Peyer's patch (tissue), 4 donors: Measurements from ENCODE around the gene OR5B2. TPM values are rescaled to one million over a fixed set of nuclear protein-coding genes. Genes with fewer than 3 reads are reported as not detected.
"Not testable (repeated sequence)": the region's sequence is repeated elsewhere in the genome, so short reads cannot be mapped to it uniquely, and the experiment has no call there.

Experiments
- DNase-seq, 3 donors: peaks; one replicate each; pipeline ENCODE4 v3.0.0-alpha.2; 2017 to 2019
- H3K27ac ChIP-seq, 4 donors: fragments of 200-600 bp; sonication (generic); one replicate each; pipeline ENCODE4 v1.5.1; 2016 to 2019
- H3K27me3 ChIP-seq, 2 donors: fragments of 200-600 bp; sonication (generic); one replicate each; pipeline ENCODE4 v1.5.1; 2019
- H3K36me3 ChIP-seq, 3 donors: fragments of 200-600 bp; sonication (generic); one replicate each; pipeline ENCODE4 v1.5.1; 2016 to 2019
- H3K4me1 ChIP-seq, 4 donors: fragments of 200-600 bp; sonication (generic); one replicate each; pipeline ENCODE4 v1.5.1; 2016 to 2019
- H3K4me3 ChIP-seq, 4 donors: fragments of 200-600 bp; sonication (generic); 1 replicate in 3 of 4; 2 replicates in 1 of 4; pipeline ENCODE4 v1.5.1; 2016 to 2019; ENCODE audit warnings: mild to moderate bottlenecking in 1 of 4
- H3K9me3 ChIP-seq, 4 donors: fragments of 200-600 bp; sonication (generic); one replicate each; pipeline ENCODE4 v1.5.1; 2016 to 2019; ENCODE audit warnings: mild to moderate bottlenecking in 1 of 4
- CTCF ChIP-seq, 6 experiments: fragments of 450-650 bp in 4 of 6; fragments of 200-600 bp in 2 of 6; sonication (generic) in 1 of 6; IDR thresholded peaks; one replicate each; pipeline ENCODE4 v1.5.1; 2017 to 2019; ENCODE audit warnings: antibody characterized with exemption in 6 of 6, mild to moderate bottlenecking in 3 of 6, moderate library complexity in 1 of 6
- POLR2A ChIP-seq, 2 donors: fragments of 450-650 bp; IDR thresholded peaks; one replicate each; pipeline ENCODE4 v1.5.1; 2017; ENCODE audit warnings: antibody characterized with exemption in 2 of 2, mild to moderate bottlenecking in 2 of 2, moderate library complexity in 2 of 2
- total RNA-seq, 4 donors: library from RNA; depleted of rRNA; stranded (reverse); fragments of >200 nt; gene quantifications; one replicate each; pipeline ENCODE4 v1.1.0, GENCODE V29; 2016

The OR5B2 gene
- total RNA-seq, 4 donors from 2014 or later = not detected

- no peak for DNase-seq
- Histone ChIP-seq H3K4me3 (no peak within 1 kb of the TSS), H3K36me3 (no peaks in the 10 kb centered on the region), H3K9me3 (no peaks in the 10 kb centered on the region), H3K27me3 (no peaks in the 10 kb centered on the region), H3K27ac (no peak within 1 kb of the TSS), H3K4me1 (no peaks in the 10 kb centered on the region)
- no peak for TF ChIP-seq POLR2A (IDR thresholded peaks at IDR 0.05)
- TF ChIP-seq CTCF (IDR thresholded peaks at IDR 0.05) = no peak
Observed at GRCh38 chr11:58406774-58407173, 21.1 kb downstream of the OR5B2 start, which contains the start of gene OR5B3. Gene OR5B3 (minus strand): TSS chr11:58406874. CDS start chr11:58403409, 3,465 bp downstream.

GRCh38 chr11:58399622-58400021 lies 28.3 kb downstream of the OR5B2 start:
- not testable (repeated sequence) for H3K27ac ChIP-seq, DNase-seq

GRCh38 chr11:58395581-58395980 lies 32.3 kb downstream of the OR5B2 start:
- Histone ChIP-seq H3K9me3 (no peaks in the 10 kb centered on the region), H3K36me3 (no peaks in the 10 kb centered on the region), H3K4me3 (no peak overlapping the region), H3K27ac (no peak overlapping the region), H3K4me1 (no peaks in the 10 kb centered on the region), H3K27me3 (no peaks in the 10 kb centered on the region)
- TF ChIP-seq POLR2A (IDR thresholded peaks at IDR 0.05) (no peak), CTCF (IDR thresholded peaks at IDR 0.05) (no peak)
- DNase-seq = no peak

More at GRCh38 chr11:58399622-58400021, 28.3 kb downstream of the OR5B2 start:
- H3K36me3 ChIP-seq, H3K4me3 ChIP-seq, H3K9me3 ChIP-seq, H3K4me1 ChIP-seq, H3K27me3 ChIP-seq: not testable (repeated sequence)

- Histone ChIP-seq H3K4me1 (no peaks in the 10 kb centered on the region), H3K27ac (no peak overlapping the region), H3K4me3 (no peak overlapping the region), H3K27me3 (no peaks in the 10 kb centered on the region), H3K36me3 (no peaks in the 10 kb centered on the region), H3K9me3 (no peaks in the 10 kb centered on the region)
- no peak for DNase-seq
- no peak for TF ChIP-seq CTCF (IDR thresholded peaks at IDR 0.05)
- no peak for TF ChIP-seq POLR2A (IDR thresholded peaks at IDR 0.05)
Observed at GRCh38 chr11:58394195-58394594, 33.7 kb downstream of the OR5B2 start.

- Histone ChIP-seq H3K4me1 (no peaks in the 10 kb centered on the region), H3K4me3 (no peak overlapping the region), H3K36me3 (no peaks in the 10 kb centered on the region), H3K27me3 (no peaks in the 10 kb centered on the region), H3K27ac (no peak overlapping the region), H3K9me3 (no peaks in the 10 kb centered on the region)
- no peak for DNase-seq
- TF ChIP-seq CTCF (IDR thresholded peaks at IDR 0.05) = no peak
- no peak for TF ChIP-seq POLR2A (IDR thresholded peaks at IDR 0.05)
Observed at GRCh38 chr11:58392746-58393145, 35.2 kb downstream of the OR5B2 start.

- Histone ChIP-seq H3K9me3 (no peaks in the 10 kb centered on the region), H3K27me3 (no peaks in the 10 kb centered on the region), H3K4me3 (no peak overlapping the region), H3K27ac (no peak overlapping the region), H3K36me3 (no peaks in the 10 kb centered on the region), H3K4me1 (no peaks in the 10 kb centered on the region)
- TF ChIP-seq POLR2A (IDR thresholded peaks at IDR 0.05) (no peak), CTCF (IDR thresholded peaks at IDR 0.05) (no peak)
- no peak for DNase-seq
Observed at GRCh38 chr11:58391879-58392278, 36.0 kb downstream of the OR5B2 start.
